Esophagus muscularis mucosa (tissue), 4 donors: ENCODE data around the gene SLC25A47. TPM values are rescaled to one million over a fixed set of nuclear protein-coding genes. Genes with fewer than 3 reads are reported as not detected.

Experiments used
- DNase-seq: peaks from one replicate; pipeline ENCODE4 v3.0.0-alpha.2; 2017; ENCODE audit errors: extremely low spot score
- H3K27ac ChIP-seq, 4 donors: fragments of 200-600 bp; sonication (generic); replicated peaks in 1 of 4; 1 replicate in 3 of 4; 2 replicates in 1 of 4; pipeline ENCODE4 v1.5.1; 2016 to 2019; ENCODE audit warnings: mild to moderate bottlenecking in 1 of 4
- H3K27me3 ChIP-seq, 4 donors: fragments of 200-600 bp; sonication (generic); one replicate each; pipeline versions ENCODE4 v1.5.1 to v1.6.0; 2016 to 2019
- H3K36me3 ChIP-seq, 4 donors: fragments of 200-600 bp; sonication (generic); one replicate each; pipeline ENCODE4 v1.5.1; 2016 to 2019
- H3K4me1 ChIP-seq, 4 donors: fragments of 200-600 bp; sonication (generic); one replicate each; pipeline ENCODE4 v1.5.1; 2016 to 2019
- H3K4me3 ChIP-seq, 4 donors: fragments of 200-600 bp; sonication (generic); 1 replicate in 2 of 4; 2 replicates in 2 of 4; pipeline ENCODE4 v1.5.1; 2016 to 2019; ENCODE audit warnings: mild to moderate bottlenecking in 4 of 4, moderate library complexity in 1 of 4
- H3K9me3 ChIP-seq, 4 donors: fragments of 200-600 bp; sonication (generic); 1 replicate in 3 of 4; 2 replicates in 1 of 4; pipeline ENCODE4 v1.5.1; 2016 to 2019
- CTCF ChIP-seq, 3 experiments: fragments of 200-600 bp in 2 of 3; fragments of 450-650 bp in 1 of 3; sonication (generic) in 2 of 3; IDR thresholded peaks; one replicate each; pipeline ENCODE4 v1.5.1; 2017 to 2019; ENCODE audit warnings: antibody characterized with exemption in 3 of 3, mild to moderate bottlenecking in 2 of 3, moderate library complexity in 1 of 3
- EP300 ChIP-seq: sonication (generic); formaldehyde crosslinking; IDR thresholded peaks from one replicate; pipeline ENCODE4 v1.6.1; 2017; ENCODE audit warnings: antibody characterized with exemption
- POLR2A ChIP-seq: fragments of 450-650 bp; IDR thresholded peaks from one replicate; pipeline ENCODE4 v1.6.1; 2017; ENCODE audit warnings: antibody characterized with exemption, moderate library complexity, mild to moderate bottlenecking, low read depth
- POLR2AphosphoS5 ChIP-seq, 2 donors: sonication (generic); formaldehyde crosslinking; IDR thresholded peaks; one replicate each; pipeline ENCODE4 v1.6.1; 2017; ENCODE audit warnings: antibody characterized with exemption in 2 of 2
- WGBS: methylation state at CpG from one replicate; pipeline ENCODE4 v1.1.5; 2018; 5-methylcytosine and 5-hydroxymethylcytosine counted together
- intact Hi-C: fragments of 100-400 bp; cut with DNase I; formaldehyde crosslinking; loops from one replicate; pipeline ENCODE4 v1.15.1; 2023
- total RNA-seq, 4 donors: library from RNA; depleted of rRNA; stranded (reverse); fragments of >200 nt; gene quantifications; one replicate each; pipeline versions ENCODE4 v1.1.0 to v1.2.1, GENCODE V29; 2016

Gene SLC25A47
- total RNA-seq, 4 donors from 2014 or later, result not detected

- no peak for DNase-seq
- peak overlapping the region in 1 of 4 donors; percentile 82 for H3K4me3 ChIP-seq
- WGBS, result 100% methylated on average over 1 of the region's 4 CpGs
- intact Hi-C loops, result no loop called here
- H3K27me3 ChIP-seq, result no peaks in the 10 kb centered on the region
- TF ChIP-seq EP300 (no peak), POLR2AphosphoS5 (IDR thresholded peaks at IDR 0.05) (no peak), CTCF (IDR thresholded peaks at IDR 0.05) (no peak), POLR2A (no peak)
- peaks cover 27 to 66% (median 62%) of the 10 kb centered on the region in 4 donors for H3K4me1 ChIP-seq
- peak overlapping the region; percentile 89 to 93 (median 89) for H3K27ac ChIP-seq
- H3K36me3 ChIP-seq, result peaks cover 0 to 4% (median 1%) of the 10 kb centered on the region in 4 donors
- no peaks in the 10 kb centered on the region for H3K9me3 ChIP-seq
These were observed 19.2 kb upstream of the SLC25A47 start for GRCh38 chr14:100303925-100304324.

GRCh38 chr14:100304825-100305323 is 18.3 kb upstream of the SLC25A47 start:
- H3K4me1 ChIP-seq, result peaks cover 28 to 67% (median 64%) of the 10 kb centered on the region in 4 donors
- no peak for DNase-seq
- intact Hi-C loops, result loop anchor here (5.0 kb wide), 1 partner anchor 72 kb away; the partner anchor contains the start of gene WDR25

GRCh38 chr14:100305324-100306100 is 17.6 kb upstream of the SLC25A47 start:
- DNase-seq, result no peak
- peaks cover 31 to 73% (median 66%) of the 10 kb centered on the region in 4 donors for H3K4me1 ChIP-seq

More at GRCh38 chr14:100304825-100305323, 18.3 kb upstream of the SLC25A47 start:
- H3K36me3 ChIP-seq, result no peaks in the 10 kb centered on the region
- peak overlapping the region; percentile 82 to 98 (median 88) for H3K4me3 ChIP-seq
- WGBS, result 0% methylated on average over 7 of the region's 23 CpGs
- TF ChIP-seq EP300 (no peak), CTCF (IDR thresholded peaks at IDR 0.05) (peak in 1 of 3 experiments; percentile 9), POLR2AphosphoS5 (IDR thresholded peaks at IDR 0.05) (peak in 1 of 2 donors; percentile 51), POLR2A (no peak)
- H3K27me3 ChIP-seq, result no peaks in the 10 kb centered on the region
- peak overlapping the region; percentile 89 to 93 (median 89) for H3K27ac ChIP-seq
- no peaks in the 10 kb centered on the region for H3K9me3 ChIP-seq

More at GRCh38 chr14:100305324-100306100, 17.6 kb upstream of the SLC25A47 start:
- intact Hi-C loops, result loop anchor here (5.0 kb wide), 1 partner anchor 72 kb away; the partner anchor contains the start of gene WDR25
- peak in 1 of 3 experiments; percentile 1 for TF ChIP-seq CTCF (IDR thresholded peaks at IDR 0.05)
- TF ChIP-seq POLR2A, result no peak
- peak in 1 of 2 donors; percentile 15 for TF ChIP-seq POLR2AphosphoS5 (IDR thresholded peaks at IDR 0.05)
- no peak for TF ChIP-seq EP300
- no peaks in the 10 kb centered on the region for H3K9me3 ChIP-seq
- H3K27ac ChIP-seq, result peak overlapping the region; percentile 89 to 93 (median 89)
- no peaks in the 10 kb centered on the region for H3K36me3 ChIP-seq
- 3% methylated on average over 5 of the region's 65 CpGs for WGBS
- H3K4me3 ChIP-seq, result peak overlapping the region; percentile 82 to 98 (median 88)
- no peaks in the 10 kb centered on the region for H3K27me3 ChIP-seq
